CD8-positive, alpha-beta memory T cell (primary cell): Measurements from ENCODE around the gene TRIM73. TPM values are rescaled to one million over a fixed set of nuclear protein-coding genes. Genes with fewer than 3 reads are reported as not detected.
"Not testable (repeated sequence)": the region's sequence is repeated elsewhere in the genome, so short reads cannot be mapped to it uniquely, and the experiment has no call there.

Experiments
- CTCF ChIA-PET: fragments of 350-600 bp; sonication (Branson Sonifier 250); formaldehyde crosslinking; loops from one replicate; lab custom pipeline; 2021; ENCODE audit warnings: antibody characterized with exemption; lab: Charles Lee
- POLR2A ChIA-PET: fragments of 350-600 bp; sonication (Branson Sonifier 250); formaldehyde crosslinking; loops from one replicate; lab custom pipeline; 2021; ENCODE audit warnings: antibody characterized with exemption; lab: Charles Lee
- DNase-seq, 5 donors: peaks; one replicate each; pipeline versions ENCODE4 v3.0.0 to v3.0.0-alpha.2; 2020 to 2022; ENCODE audit warnings: mixed read lengths in 1 of 5
- H3K27ac ChIP-seq: one replicate; pipeline ENCODE4 v1.7.0; 2013; ENCODE audit warnings: low read depth, mild to moderate bottlenecking, low read length, moderate library complexity
- H3K27me3 ChIP-seq: 2 replicates; pipeline ENCODE4 v1.7.0; 2013; ENCODE audit warnings: low read length, mild to moderate bottlenecking; ENCODE audit not compliant: insufficient read depth, poor library complexity, severe bottlenecking
- H3K36me3 ChIP-seq: 2 replicates; pipeline ENCODE4 v1.7.0; 2013; ENCODE audit warnings: mild to moderate bottlenecking, low read length, moderate library complexity; ENCODE audit not compliant: insufficient read depth
- H3K4me1 ChIP-seq: 2 replicates; pipeline ENCODE4 v1.7.0; 2013; ENCODE audit warnings: mild to moderate bottlenecking, low read length, moderate library complexity; ENCODE audit not compliant: insufficient read depth
- H3K4me3 ChIP-seq: 2 replicates; pipeline ENCODE4 v1.7.0; 2013; ENCODE audit warnings: mild to moderate bottlenecking, low read length
- H3K9me3 ChIP-seq: 2 replicates; pipeline ENCODE4 v1.7.0; 2013; ENCODE audit warnings: mild to moderate bottlenecking, low read length
- H3K27ac Mint-ChIP-seq, 8 donors: one replicate each; pipeline ENCODE4 v1.8.0; 2020 to 2021; ENCODE audit warnings: mixed read lengths in 8 of 8, mild to moderate bottlenecking in 6 of 8, inconsistent platforms in 3 of 8, moderate library complexity in 3 of 8
- H3K27me3 Mint-ChIP-seq, 2 donors: one replicate each; pipeline ENCODE4 v1.8.0; 2020 to 2021; ENCODE audit warnings: mixed read lengths in 2 of 2, mild to moderate bottlenecking in 1 of 2, moderate library complexity in 1 of 2
- H3K36me3 Mint-ChIP-seq, 3 donors: one replicate each; pipeline ENCODE4 v1.8.0; 2020 to 2021; ENCODE audit warnings: mixed read lengths in 3 of 3, inconsistent platforms in 1 of 3, mild to moderate bottlenecking in 1 of 3
- H3K4me1 Mint-ChIP-seq, 3 donors: one replicate each; pipeline ENCODE4 v1.8.0; 2020 to 2021; ENCODE audit warnings: mixed read lengths in 3 of 3, inconsistent platforms in 1 of 3, mild to moderate bottlenecking in 1 of 3
- H3K4me3 Mint-ChIP-seq, 7 donors: one replicate each; pipeline ENCODE4 v1.8.0; 2020 to 2021; ENCODE audit warnings: mixed read lengths in 7 of 7, mild to moderate bottlenecking in 6 of 7, moderate library complexity in 4 of 7, inconsistent platforms in 2 of 7
- H3K9me3 Mint-ChIP-seq, 5 donors: one replicate each; pipeline ENCODE4 v1.8.0; 2020 to 2022; ENCODE audit warnings: mixed read lengths in 5 of 5, mild to moderate bottlenecking in 3 of 5, moderate library complexity in 2 of 5, inconsistent platforms in 1 of 5
- polyA plus RNA-seq: library from polyadenylated mRNA; unstranded; fragments of 300-500 nt; fragmentation: Illumina TruSeq; gene quantifications from one replicate; pipeline ENCODE4 v1.2.3, GENCODE V29; 2021
- total RNA-seq, 2 experiments: library from RNA; stranded (reverse); gene quantifications; one replicate each; pipeline ENCODE4 v1.2.3, GENCODE V29; 2021

TRIM73 gene
- total and polyA plus RNA-seq, 3 experiments from 2014 or later: 2.6 to 4.7 (median 3.6) TPM

DNA sequence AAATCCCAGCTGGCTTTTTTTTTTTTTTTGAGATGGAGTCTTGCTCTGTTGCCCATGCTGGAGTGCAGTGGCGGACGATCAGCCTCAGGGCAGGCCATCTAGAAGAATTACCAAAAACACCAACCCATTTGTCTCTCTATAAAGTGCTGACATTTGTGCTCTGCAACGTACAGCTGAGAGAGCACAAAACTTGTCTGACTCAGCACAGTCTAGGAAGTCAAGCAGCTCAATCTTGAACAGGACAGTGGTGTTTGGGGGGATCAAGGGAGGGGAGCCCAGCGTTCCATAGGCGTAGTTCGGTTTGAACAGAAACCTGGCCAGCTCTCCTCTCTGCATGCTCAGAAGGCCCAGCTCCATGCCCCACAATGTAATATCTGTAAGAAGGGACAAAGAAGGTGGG is 2.2 kb upstream of the TRIM73 start:
- not testable (repeated sequence) for DNase-seq, H3K4me3 Mint-ChIP-seq

DNA sequence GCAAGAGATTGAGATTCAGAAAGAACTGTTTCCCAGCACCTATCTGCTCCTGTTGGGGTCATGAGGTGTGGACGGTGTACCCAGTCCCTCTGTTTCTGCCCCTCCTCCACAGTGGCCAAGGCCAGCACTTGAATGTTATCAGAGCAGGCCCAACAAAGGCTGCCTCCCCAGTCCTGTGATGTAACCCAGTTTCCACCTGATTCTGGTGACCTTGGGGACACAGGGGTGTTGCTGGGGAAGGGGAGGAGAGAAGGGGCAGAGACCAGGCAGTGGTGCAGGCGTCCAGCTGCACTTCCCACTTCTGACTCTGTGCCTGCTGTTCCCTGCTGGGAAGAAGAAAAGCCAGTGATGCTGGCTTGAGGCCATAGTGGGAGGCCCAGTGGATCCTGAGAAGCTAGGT is 2.4 kb downstream of the TRIM73 start:
- H3K27me3 Mint-ChIP-seq, H3K9me3 Mint-ChIP-seq, H3K27ac Mint-ChIP-seq, H3K4me3 ChIP-seq, CTCF ChIA-PET, H3K9me3 ChIP-seq, H3K4me1 Mint-ChIP-seq, H3K36me3 ChIP-seq, H3K27me3 ChIP-seq, POLR2A ChIA-PET, H3K27ac ChIP-seq, H3K4me3 Mint-ChIP-seq, H3K36me3 Mint-ChIP-seq, H3K4me1 ChIP-seq, DNase-seq: not testable (repeated sequence)

More for the DNA sequence above, 2.2 kb upstream of the TRIM73 start:
- H3K4me1 Mint-ChIP-seq, H3K36me3 Mint-ChIP-seq, POLR2A ChIA-PET, H3K27ac ChIP-seq, H3K4me1 ChIP-seq, H3K4me3 ChIP-seq, H3K27me3 ChIP-seq, H3K9me3 ChIP-seq, H3K36me3 ChIP-seq, H3K27me3 Mint-ChIP-seq, H3K27ac Mint-ChIP-seq, CTCF ChIA-PET, H3K9me3 Mint-ChIP-seq: not testable (repeated sequence)

GRCh38 chr7:75398771-75399700 is 3.6 kb downstream of the TRIM73 start:
- CTCF ChIA-PET, H3K4me1 Mint-ChIP-seq, H3K4me3 Mint-ChIP-seq, H3K36me3 Mint-ChIP-seq, H3K36me3 ChIP-seq, H3K9me3 ChIP-seq, H3K27ac Mint-ChIP-seq, DNase-seq, H3K4me3 ChIP-seq, H3K27ac ChIP-seq, H3K27me3 ChIP-seq, H3K27me3 Mint-ChIP-seq, H3K4me1 ChIP-seq, H3K9me3 Mint-ChIP-seq, POLR2A ChIA-PET: not testable (repeated sequence)

- H3K9me3 Mint-ChIP-seq, H3K9me3 ChIP-seq, H3K4me3 Mint-ChIP-seq, H3K4me3 ChIP-seq, H3K4me1 Mint-ChIP-seq, H3K27ac ChIP-seq, H3K36me3 ChIP-seq, CTCF ChIA-PET, H3K36me3 Mint-ChIP-seq, H3K27me3 ChIP-seq, POLR2A ChIA-PET, H3K27ac Mint-ChIP-seq, H3K27me3 Mint-ChIP-seq, H3K4me1 ChIP-seq, DNase-seq: not testable (repeated sequence)
These were observed 5.1 kb downstream of the TRIM73 start for GRCh38 chr7:75400575-75400974.

DNA sequence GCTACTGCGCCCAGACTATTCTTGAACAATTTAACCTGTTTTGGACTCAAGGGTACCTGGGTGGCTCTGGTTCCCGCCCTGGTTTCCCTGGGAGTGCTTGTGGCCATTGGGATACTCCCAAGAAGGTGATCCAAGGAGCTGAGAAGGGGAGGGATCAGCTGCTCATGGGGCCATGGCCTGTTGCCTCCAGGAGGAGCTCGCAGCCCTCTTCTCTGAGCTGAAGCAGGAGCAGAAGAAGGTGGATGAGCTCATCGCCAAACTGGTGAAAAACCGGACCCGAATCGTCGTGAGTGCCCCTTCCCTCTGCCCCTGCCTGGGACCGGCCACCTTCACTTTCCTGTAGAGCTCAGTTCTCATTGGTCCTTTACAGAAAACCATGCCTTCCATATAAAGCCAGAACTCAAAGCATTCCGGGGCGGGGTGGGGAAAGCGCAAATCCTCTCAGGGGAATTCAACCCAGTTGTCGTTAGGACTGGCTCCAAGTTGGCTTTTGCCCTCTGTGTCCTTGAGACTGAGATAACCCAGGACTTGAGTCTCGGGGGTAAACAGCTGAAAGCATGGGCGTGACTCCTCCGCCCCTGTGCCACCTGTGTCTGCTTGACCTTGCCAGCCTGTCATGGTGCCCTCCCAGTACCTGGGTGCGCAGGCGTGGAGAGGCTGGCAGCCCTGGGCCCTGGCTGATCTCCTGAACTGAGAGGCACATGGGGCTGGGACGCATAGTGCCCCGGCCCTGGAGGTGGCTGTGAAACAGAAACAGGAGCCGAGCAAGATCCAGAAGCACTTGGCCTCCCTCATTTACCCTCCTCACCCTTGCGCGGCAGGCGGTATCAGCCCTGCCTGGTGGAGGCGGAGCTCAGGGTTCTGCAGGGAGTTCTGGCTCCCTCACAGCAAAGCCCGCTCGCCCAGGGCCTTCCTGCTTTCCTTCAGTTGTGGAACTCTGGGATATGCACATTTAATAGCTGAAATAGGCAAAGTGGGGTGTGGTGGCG is 8.3 kb downstream of the TRIM73 start:
- H3K9me3 ChIP-seq, H3K4me3 Mint-ChIP-seq, CTCF ChIA-PET, H3K36me3 ChIP-seq, H3K9me3 Mint-ChIP-seq, DNase-seq, H3K36me3 Mint-ChIP-seq, H3K4me3 ChIP-seq, H3K4me1 Mint-ChIP-seq, H3K27ac ChIP-seq, H3K27me3 ChIP-seq, H3K27me3 Mint-ChIP-seq, H3K4me1 ChIP-seq, H3K27ac Mint-ChIP-seq, POLR2A ChIA-PET: not testable (repeated sequence)

GRCh38 chr7:75404663-75405062 is 9.2 kb downstream of the TRIM73 start:
- H3K27ac Mint-ChIP-seq, H3K27ac ChIP-seq, H3K36me3 Mint-ChIP-seq, H3K4me1 Mint-ChIP-seq, H3K36me3 ChIP-seq, H3K4me3 Mint-ChIP-seq, H3K27me3 ChIP-seq, H3K9me3 ChIP-seq, H3K4me1 ChIP-seq, H3K9me3 Mint-ChIP-seq, DNase-seq, H3K4me3 ChIP-seq, CTCF ChIA-PET, H3K27me3 Mint-ChIP-seq, POLR2A ChIA-PET: not testable (repeated sequence)

DNA sequence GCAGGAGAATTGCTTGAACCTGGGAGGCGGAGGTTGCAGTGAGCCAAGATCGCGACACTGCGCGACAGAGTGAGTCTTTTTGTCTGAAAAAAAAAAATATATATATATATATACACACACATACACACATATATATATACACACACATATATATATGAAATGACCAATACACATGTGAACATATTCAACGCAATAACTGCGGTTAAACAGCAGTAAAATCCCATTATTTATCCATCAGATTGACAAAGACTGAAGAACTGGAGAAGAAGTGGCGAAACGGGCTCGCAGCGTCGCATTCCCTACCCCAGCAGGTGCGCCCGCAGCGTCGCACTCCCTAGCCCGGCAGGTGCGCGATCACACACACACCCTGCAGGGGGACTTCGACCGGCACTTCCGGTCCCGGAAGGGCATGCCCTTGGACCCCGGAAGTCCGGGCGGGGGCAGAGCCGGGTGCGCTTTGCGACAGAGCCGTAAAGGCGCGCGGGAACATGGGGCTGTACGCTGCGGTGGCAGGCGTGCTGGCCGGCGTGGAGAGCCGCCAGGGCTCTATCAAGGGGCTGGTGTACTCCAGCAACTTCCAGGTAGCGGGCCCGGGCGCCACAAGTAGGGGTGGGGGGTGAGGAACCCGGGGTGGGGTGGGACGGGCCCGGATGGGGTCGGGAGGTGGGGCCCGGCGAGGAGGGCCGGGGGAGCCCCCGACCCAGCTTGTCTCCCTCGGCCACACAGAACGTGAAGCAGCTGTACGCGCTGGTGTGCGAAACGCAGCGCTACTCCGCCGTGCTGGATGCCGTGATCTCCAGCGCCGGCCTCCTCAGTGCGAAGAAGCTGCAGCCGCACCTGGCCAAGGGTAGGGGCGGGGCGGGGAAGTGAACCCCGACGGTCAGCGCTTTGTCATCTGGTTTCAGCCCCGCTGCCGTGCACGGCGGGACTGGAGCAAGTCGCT is 14.7 kb downstream of the TRIM73 start:
- peak in 2 of 5 donors; percentile 29 to 41 for DNase-seq
- H3K36me3 Mint-ChIP-seq: not testable (repeated sequence)

More for the DNA sequence above, 14.7 kb downstream of the TRIM73 start:
- Mint-ChIP-seq H3K27ac (peak overlapping the region in 1 of 8 donors; percentile 57), H3K4me3 (peak overlapping the region in 6 of 7 donors; percentile 19 to 76 (median 66))
- H3K27me3 ChIP-seq, H3K4me1 ChIP-seq, H3K27ac ChIP-seq, H3K9me3 Mint-ChIP-seq, H3K4me1 Mint-ChIP-seq, H3K36me3 ChIP-seq, H3K9me3 ChIP-seq, CTCF ChIA-PET, H3K4me3 ChIP-seq, H3K27me3 Mint-ChIP-seq, POLR2A ChIA-PET: not testable (repeated sequence)
